ENCODE measurements around the gene ILDR2. TPM values are rescaled to one million over a fixed set of nuclear protein-coding genes. Genes with fewer than 3 reads are reported as not detected.

ILDR2 gene
- total RNA-seq, 1 experiment from 2014 or later, result 0.42 TPM

- H3K9me3 Mint-ChIP-seq (ENCODE audit: unreplicated experiment), result no peaks in the 10 kb centered on the region
- H3K27me3 Mint-ChIP-seq (ENCODE audit: insufficient read depth, unreplicated experiment), result no peaks in the 10 kb centered on the region
- H3K36me3 Mint-ChIP-seq (ENCODE audit: insufficient read depth, unreplicated experiment), result peaks cover 19% of the 10 kb centered on the region
- H3K4me1 Mint-ChIP-seq (ENCODE audit: insufficient read depth, unreplicated experiment), result peaks cover 38% of the 10 kb centered on the region
- no TSS peak for BruUV-seq (replicated peaks)
- intact Hi-C loops (cut with micrococcal nuclease), result loop anchor here (2.0 kb wide), 1 partner anchor 37 kb away; the partner anchor contains the start of gene POGK
- TF ChIP-seq, protein P1, sequence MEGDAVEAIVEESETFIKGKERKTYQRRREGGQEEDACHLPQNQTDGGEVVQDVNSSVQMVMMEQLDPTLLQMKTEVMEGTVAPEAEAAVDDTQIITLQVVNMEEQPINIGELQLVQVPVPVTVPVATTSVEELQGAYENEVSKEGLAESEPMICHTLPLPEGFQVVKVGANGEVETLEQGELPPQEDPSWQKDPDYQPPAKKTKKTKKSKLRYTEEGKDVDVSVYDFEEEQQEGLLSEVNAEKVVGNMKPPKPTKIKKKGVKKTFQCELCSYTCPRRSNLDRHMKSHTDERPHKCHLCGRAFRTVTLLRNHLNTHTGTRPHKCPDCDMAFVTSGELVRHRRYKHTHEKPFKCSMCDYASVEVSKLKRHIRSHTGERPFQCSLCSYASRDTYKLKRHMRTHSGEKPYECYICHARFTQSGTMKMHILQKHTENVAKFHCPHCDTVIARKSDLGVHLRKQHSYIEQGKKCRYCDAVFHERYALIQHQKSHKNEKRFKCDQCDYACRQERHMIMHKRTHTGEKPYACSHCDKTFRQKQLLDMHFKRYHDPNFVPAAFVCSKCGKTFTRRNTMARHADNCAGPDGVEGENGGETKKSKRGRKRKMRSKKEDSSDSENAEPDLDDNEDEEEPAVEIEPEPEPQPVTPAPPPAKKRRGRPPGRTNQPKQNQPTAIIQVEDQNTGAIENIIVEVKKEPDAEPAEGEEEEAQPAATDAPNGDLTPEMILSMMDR (IDR thresholded peaks at IDR 0.05; ENCODE audit: unreplicated experiment), result no peak
- ChIA-PET CTCF (interaction anchor here (0.5 to 6.3 kb wide), 9 partner anchors 27 to 535 kb away, joined by 3 to 67 read pairs (median 3); no protein-coding TSS in a partner anchor), POLR2A (interaction anchor here (0.6 to 2.8 kb wide), 30 partner anchors 8 to 1245 kb away, joined by 3 to 46 read pairs (median 4); partner anchors contain the start of genes MGST3, POGK and POU2F1)
- H3K4me3 Mint-ChIP-seq (ENCODE audit: unreplicated experiment), result peak within 1 kb of the TSS; percentile 92
- DNase-seq (ENCODE audit: unreplicated experiment), result peak; percentile 100
- H3K27ac Mint-ChIP-seq (ENCODE audit: low read depth, unreplicated experiment), result peak within 1 kb of the TSS; percentile 95
Measured at GRCh38 chr1:166875734-166876539, 99.4 kb downstream of the ILDR2 start, which contains the start of gene TADA1. Gene TADA1 (minus strand): TSS chr1:166876264. CDS start chr1:166876233, 31 bp downstream.

GRCh38 chr1:166875302-166875733 is 100.0 kb downstream of the ILDR2 start:
- H3K4me1 Mint-ChIP-seq (ENCODE audit: insufficient read depth, unreplicated experiment), result peaks cover 44% of the 10 kb centered on the region
- H3K27me3 Mint-ChIP-seq (ENCODE audit: insufficient read depth, unreplicated experiment), result no peaks in the 10 kb centered on the region
- POLR2A ChIA-PET, result interaction anchor here (0.6 to 2.8 kb wide), 17 partner anchors 10 to 1003 kb away, joined by 3 to 46 read pairs (median 5); partner anchors contain the start of genes POGK and POU2F1
- CTCF ChIA-PET, result interaction anchor here (0.5 to 6.3 kb wide), 7 partner anchors 34 to 536 kb away, joined by 3 to 67 read pairs (median 3); no protein-coding TSS in a partner anchor
- TF ChIP-seq, protein P1 (IDR thresholded peaks at IDR 0.05; ENCODE audit: unreplicated experiment), result no peak
- peak; percentile 24 for DNase-seq (ENCODE audit: unreplicated experiment)
- BruUV-seq (replicated peaks), result no TSS peak
- intact Hi-C loops (cut with micrococcal nuclease), result no loop called here
- peak overlapping the region; percentile 95 for H3K27ac Mint-ChIP-seq (ENCODE audit: low read depth, unreplicated experiment)
- peaks cover 21% of the 10 kb centered on the region for H3K36me3 Mint-ChIP-seq (ENCODE audit: insufficient read depth, unreplicated experiment)
- no peaks in the 10 kb centered on the region for H3K9me3 Mint-ChIP-seq (ENCODE audit: unreplicated experiment)
- H3K4me3 Mint-ChIP-seq (ENCODE audit: unreplicated experiment), result peak overlapping the region; percentile 92

DNA sequence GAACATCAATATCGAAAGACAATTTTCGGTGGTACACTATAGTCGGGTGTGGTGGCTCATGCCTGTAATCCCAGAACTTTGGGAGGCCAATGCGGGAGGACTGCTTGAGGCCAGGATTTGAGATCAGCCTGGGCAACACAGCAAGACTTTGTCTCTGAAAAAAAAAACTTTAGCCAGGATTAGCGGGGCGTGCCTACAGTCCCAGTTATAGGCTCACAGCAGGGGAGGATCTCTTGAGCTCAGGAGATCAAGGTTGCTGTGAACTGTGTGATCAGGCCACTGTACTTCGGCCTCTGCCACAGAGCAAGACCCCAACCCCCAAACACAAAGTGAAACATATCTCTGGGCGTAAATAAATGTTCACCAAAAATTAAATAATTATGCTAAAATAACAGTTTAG is 100.9 kb downstream of the ILDR2 start:
- H3K4me1 Mint-ChIP-seq (ENCODE audit: insufficient read depth, unreplicated experiment), result peaks cover 49% of the 10 kb centered on the region
- H3K4me3 Mint-ChIP-seq (ENCODE audit: unreplicated experiment), result peak overlapping the region; percentile 92
- TF ChIP-seq, protein P1 (IDR thresholded peaks at IDR 0.05; ENCODE audit: unreplicated experiment), result no peak
- no peaks in the 10 kb centered on the region for H3K9me3 Mint-ChIP-seq (ENCODE audit: unreplicated experiment)
- H3K36me3 Mint-ChIP-seq (ENCODE audit: insufficient read depth, unreplicated experiment), result peaks cover 21% of the 10 kb centered on the region
- H3K27me3 Mint-ChIP-seq (ENCODE audit: insufficient read depth, unreplicated experiment), result no peaks in the 10 kb centered on the region
- TSS peak; percentile 33 for BruUV-seq (replicated peaks)
- ChIA-PET CTCF (interaction anchor here (0.9 to 6.3 kb wide), 3 partner anchors 9 to 185 kb away, joined by 3 to 67 read pairs (median 3); no protein-coding TSS in a partner anchor), POLR2A (interaction anchor here (2.0 to 2.8 kb wide), 3 partner anchors 11 to 36 kb away, joined by 6 to 46 read pairs (median 8); partner anchors contain the start of gene POGK)
- intact Hi-C loops (cut with micrococcal nuclease), result no loop called here
- DNase-seq (ENCODE audit: unreplicated experiment), result no peak
- no peak overlapping the region for H3K27ac Mint-ChIP-seq (ENCODE audit: low read depth, unreplicated experiment)

- BruUV-seq (replicated peaks), result no TSS peak
- H3K27me3 Mint-ChIP-seq (ENCODE audit: insufficient read depth, unreplicated experiment), result no peaks in the 10 kb centered on the region
- H3K9me3 Mint-ChIP-seq (ENCODE audit: unreplicated experiment), result no peaks in the 10 kb centered on the region
- TF ChIP-seq, protein P1 (IDR thresholded peaks at IDR 0.05; ENCODE audit: unreplicated experiment), result no peak
- H3K27ac Mint-ChIP-seq (ENCODE audit: low read depth, unreplicated experiment), result peak overlapping the region; percentile 47
- peaks cover 49% of the 10 kb centered on the region for H3K4me1 Mint-ChIP-seq (ENCODE audit: insufficient read depth, unreplicated experiment)
- DNase-seq (ENCODE audit: unreplicated experiment), result no peak
- peaks cover 41% of the 10 kb centered on the region for H3K36me3 Mint-ChIP-seq (ENCODE audit: insufficient read depth, unreplicated experiment)
- no peak overlapping the region for H3K4me3 Mint-ChIP-seq (ENCODE audit: unreplicated experiment)
- ChIA-PET POLR2A (interaction anchor here (0.6 kb wide), 1 partner anchor 1270 kb away, joined by 3 read pairs; no protein-coding TSS in a partner anchor), CTCF (interaction anchor here (0.7 to 6.3 kb wide), 5 partner anchors 12 to 1115 kb away, joined by 3 to 67 read pairs (median 4); no protein-coding TSS in a partner anchor)
- intact Hi-C loops (cut with micrococcal nuclease), result no loop called here
Measured at GRCh38 chr1:166870584-166870983, 104.8 kb downstream of the ILDR2 start.

Measured in MCF 10A (cell line).